NCI-H2171 (cell line): ENCODE measurements around the gene NHSL1.

Experiments used
- DNase-seq: peaks from one replicate; lab custom pipeline; 2025; lab: John Stamatoyannopoulos, UW

Gene NHSL1, protein sequence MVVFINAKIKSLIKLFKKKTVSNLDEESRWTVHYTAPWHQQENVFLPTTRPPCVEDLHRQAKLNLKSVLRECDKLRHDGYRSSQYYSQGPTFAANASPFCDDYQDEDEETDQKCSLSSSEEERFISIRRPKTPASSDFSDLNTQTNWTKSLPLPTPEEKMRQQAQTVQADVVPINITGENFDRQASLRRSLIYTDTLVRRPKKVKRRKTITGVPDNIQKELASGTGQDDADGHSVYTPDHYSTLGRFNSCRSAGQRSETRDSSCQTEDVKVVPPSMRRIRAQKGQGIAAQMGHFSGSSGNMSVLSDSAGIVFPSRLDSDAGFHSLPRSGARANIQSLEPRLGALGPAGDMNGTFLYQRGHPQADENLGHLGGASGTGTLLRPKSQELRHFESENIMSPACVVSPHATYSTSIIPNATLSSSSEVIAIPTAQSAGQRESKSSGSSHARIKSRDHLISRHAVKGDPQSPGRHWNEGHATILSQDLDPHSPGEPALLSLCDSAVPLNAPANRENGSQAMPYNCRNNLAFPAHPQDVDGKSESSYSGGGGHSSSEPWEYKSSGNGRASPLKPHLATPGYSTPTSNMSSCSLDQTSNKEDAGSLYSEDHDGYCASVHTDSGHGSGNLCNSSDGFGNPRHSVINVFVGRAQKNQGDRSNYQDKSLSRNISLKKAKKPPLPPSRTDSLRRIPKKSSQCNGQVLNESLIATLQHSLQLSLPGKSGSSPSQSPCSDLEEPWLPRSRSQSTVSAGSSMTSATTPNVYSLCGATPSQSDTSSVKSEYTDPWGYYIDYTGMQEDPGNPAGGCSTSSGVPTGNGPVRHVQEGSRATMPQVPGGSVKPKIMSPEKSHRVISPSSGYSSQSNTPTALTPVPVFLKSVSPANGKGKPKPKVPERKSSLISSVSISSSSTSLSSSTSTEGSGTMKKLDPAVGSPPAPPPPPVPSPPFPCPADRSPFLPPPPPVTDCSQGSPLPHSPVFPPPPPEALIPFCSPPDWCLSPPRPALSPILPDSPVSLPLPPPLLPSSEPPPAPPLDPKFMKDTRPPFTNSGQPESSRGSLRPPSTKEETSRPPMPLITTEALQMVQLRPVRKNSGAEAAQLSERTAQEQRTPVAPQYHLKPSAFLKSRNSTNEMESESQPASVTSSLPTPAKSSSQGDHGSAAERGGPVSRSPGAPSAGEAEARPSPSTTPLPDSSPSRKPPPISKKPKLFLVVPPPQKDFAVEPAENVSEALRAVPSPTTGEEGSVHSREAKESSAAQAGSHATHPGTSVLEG (N-terminal part only)

DNA sequence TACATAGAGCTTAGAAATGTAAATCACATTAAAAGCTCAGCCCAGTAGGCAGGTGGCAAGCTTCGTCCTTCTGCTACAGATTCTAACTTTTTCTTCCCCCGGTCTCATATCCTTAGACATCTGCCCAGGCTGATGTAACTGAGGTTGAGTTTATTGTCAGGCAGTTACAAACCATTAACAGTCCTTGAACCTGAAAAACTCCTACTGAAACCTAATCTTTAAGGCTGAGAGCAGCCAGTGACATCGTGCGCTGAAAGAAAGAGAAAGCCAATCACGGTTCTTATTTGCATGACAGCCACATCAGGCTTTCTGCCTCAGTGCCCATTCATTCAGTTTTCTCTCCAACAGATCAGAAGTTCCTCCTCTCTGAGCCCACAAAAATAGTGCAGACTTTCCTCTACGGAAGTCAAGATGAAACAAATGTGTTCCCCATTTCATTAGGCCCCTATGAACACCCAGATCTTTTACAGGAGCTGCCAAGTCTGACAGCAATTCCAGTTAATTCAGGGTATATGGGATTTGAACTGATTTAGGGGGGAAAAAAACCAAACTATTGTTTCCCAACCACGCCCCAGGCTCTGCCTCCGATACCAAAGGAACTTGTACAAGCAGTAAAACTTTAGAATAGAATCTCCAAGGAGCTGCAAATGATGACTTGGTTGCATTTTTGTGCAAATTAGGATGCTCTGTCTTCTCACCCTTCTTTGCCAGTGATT, at the start of gene NHSL1:
TSS of gene NHSL1 (minus strand) at position 192 of the 716 bp plus-strand sequence. CDS start 204 bp downstream, outside the sequence.
- DNase-seq = peak; percentile 74

- no peak for DNase-seq
Measured at GRCh38 chr6:138546733-138547185, 47.5 kb upstream of the NHSL1 start.

DNA sequence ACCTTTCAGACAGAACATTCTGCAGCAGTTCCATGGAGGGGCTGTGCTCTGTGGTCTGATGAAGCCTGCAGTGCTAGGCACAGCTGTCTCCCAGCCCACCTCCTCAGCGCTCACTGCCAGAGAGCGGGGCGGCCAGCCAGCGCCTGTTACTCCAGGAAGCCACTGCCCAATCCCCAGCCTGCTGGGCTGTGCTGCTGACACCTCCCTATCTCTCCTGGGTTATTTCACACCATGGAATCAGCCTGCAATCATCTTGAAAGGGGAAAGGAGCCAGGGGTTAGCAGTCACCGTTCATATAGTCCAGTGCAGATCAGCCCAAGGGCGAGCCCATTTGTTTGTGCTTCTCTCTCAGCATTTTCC, 46.3 kb upstream of the NHSL1 start:
- DNase-seq = no peak

- DNase-seq = no peak
Measured at GRCh38 chr6:138544501-138544900, 45.2 kb upstream of the NHSL1 start.

DNA sequence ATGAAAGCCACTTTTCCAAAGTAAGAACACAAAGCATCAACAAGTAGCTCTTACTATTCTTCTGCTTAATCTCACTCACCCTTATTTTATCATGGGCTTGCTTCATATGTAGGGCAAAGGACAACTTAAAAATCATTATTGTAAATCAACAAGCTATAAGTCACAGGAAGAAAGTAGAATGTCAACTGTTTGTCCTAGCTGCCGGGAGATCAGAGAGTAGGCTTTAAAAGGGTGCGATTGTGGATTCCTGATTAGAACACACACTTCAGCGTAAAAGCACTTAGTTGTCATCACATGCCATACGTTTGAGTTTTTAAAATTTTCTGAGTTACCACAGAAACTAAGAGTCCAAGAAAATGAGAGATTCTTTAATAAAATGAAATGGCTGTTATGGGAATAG, 44.4 kb upstream of the NHSL1 start:
- DNase-seq = no peak

GRCh38 chr6:138541823-138542481, 42.7 kb upstream of the NHSL1 start:
- DNase-seq = no peak

- DNase-seq = no peak
Measured at GRCh38 chr6:138540468-138540867, 41.2 kb upstream of the NHSL1 start.

- DNase-seq = no peak
Measured at GRCh38 chr6:138539876-138540275, 40.6 kb upstream of the NHSL1 start.

- peak; percentile 7 for DNase-seq
Measured at GRCh38 chr6:138538390-138539031, 39.2 kb upstream of the NHSL1 start.

DNA sequence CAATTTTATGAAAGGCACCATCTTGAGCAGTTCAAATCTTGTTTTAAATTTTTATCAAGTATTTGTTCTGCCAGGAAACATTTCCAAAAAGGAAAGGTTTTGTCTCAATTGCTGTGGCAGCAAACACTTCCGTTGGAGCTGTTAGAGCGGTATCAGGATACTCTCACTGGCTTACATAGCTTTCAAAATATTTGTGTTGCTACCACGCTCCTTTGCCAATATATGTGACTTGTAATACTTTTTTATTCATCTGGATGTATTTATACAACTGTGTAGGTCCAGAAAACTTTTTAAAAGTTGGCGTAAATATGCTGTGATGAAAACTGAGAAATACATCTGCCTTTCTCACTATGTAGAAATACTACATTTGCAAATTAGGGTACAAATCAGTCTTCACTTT, 37.8 kb upstream of the NHSL1 start:
- DNase-seq = no peak

DNA sequence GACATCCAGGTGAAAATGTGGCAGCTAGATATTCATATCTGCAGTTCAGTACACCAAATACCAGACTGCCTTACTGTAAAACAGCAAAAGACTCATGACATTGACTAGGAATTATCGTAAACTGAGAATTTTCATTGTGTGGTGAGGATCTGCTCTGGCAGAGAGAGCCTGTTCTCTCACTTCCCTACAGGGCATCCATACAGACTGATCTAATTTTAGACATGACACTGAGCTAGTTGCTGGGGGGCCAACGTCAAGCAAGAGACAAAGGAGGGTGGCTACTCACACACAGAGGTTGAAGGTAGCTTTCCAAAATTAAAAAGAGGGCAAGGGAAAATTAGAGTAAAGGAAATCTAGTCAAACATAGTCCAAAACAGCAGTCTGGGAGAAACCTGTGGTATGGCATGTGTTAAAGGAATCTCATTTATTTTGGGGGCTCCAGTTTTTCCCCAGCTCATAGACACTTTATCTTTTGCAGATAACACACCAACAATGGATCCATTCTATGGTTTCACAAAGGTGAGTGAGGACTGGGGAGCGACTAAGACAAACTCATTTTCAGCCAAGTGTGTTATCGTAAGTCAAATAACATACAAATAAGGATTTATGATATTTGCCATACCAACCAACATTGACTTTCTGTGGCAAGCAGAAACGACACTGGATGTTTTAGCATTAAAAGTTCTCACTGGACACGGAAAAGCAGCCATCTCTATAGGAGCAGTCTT, 36.6 kb upstream of the NHSL1 start:
- DNase-seq = no peak

DNA sequence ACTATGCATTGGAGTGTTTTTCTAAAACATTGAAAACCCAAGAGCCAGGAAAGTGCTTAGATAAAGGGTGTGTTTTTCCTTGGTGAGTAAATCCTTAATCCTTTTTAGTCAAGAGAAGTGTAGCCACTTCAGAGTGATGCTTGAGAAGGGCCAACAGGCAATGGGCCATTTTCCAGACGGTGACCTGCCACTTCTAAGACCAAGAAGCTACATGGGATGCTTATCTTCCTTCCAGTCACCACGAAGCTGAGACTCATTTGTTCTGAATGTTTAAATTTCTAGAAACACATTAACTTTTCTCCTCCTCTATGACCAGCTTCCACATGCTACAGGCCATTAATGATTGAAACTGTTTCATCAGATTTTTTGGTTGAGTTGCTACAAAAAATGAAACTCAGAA, 34.4 kb upstream of the NHSL1 start:
- DNase-seq = no peak

GRCh38 chr6:138531387-138531786, 32.1 kb upstream of the NHSL1 start:
- DNase-seq = no peak

DNA sequence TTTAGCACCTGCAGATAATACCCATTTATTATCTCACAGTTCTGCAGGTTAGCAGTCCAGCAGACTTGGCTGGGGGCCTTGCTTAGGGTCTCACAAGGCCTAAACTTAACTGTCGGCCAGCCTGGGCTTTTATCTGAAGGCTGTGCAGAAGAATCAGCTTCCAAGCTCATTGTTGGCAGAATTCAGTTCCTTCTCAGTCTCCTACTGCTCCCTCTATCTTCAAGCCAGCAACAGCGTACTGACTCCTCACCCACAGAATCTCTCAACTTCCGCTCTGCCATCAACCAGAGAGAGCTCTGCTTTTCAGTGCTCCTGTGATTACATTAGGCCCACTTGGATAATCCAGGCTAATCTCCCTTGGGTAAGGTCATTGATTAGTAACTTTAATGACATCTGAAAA, 30.2 kb upstream of the NHSL1 start:
- DNase-seq = no peak

- no peak for DNase-seq
Measured at GRCh38 chr6:138528956-138529355, 29.7 kb upstream of the NHSL1 start.

- DNase-seq = no peak
Measured at GRCh38 chr6:138528137-138528536, 28.8 kb upstream of the NHSL1 start.

- no peak for DNase-seq
Measured at GRCh38 chr6:138527411-138528088, 28.3 kb upstream of the NHSL1 start.

DNA sequence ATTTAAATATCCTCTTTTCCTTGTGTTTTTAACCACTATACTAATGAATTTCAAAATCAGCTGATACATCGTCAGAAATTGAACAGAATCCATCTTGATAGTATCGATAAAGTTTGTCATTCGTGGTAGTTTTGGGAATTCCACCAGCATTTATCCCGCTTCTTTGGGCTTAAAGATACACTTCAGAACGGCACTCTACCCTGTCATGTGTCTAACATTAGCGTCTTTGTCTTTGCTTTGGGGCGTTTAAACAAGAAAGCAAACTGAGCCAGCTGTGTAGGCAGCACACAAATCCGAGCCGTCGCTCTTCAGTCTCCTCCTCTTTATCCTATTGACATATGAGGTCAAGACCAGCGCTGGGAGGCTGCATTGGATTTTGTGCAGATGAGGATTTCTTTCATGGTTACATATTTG, 27.5 kb upstream of the NHSL1 start:
- DNase-seq = no peak

- DNase-seq = no peak
Measured at GRCh38 chr6:138525355-138525754, 26.1 kb upstream of the NHSL1 start.
